ENCODE measurements around the gene TSEN15. TPM values are rescaled to one million over a fixed set of nuclear protein-coding genes. Genes with fewer than 3 reads are reported as not detected.

Gene TSEN15
- total and polyA plus RNA-seq, 12 donors: 16.3 to 55.1 (median 27.8) TPM

GRCh38 chr1:184005506-184005905 is 46.0 kb upstream of the TSEN15 start:
- 88 to 97% (median 93%) methylated on average over 4 of the region's 4 CpGs for WGBS, 4 donors
- H3K4me1 ChIP-seq (replicated peaks in 1 of 2): no peaks in the 10 kb centered on the region
- DNase-seq: no peak
- no peak for TF ChIP-seq POLR2A (IDR thresholded peaks at IDR 0.05)
- TF ChIP-seq CTCF (IDR thresholded peaks at IDR 0.05): no peak
- H3K9me3 ChIP-seq (replicated peaks in 1 of 3): no peaks in the 10 kb centered on the region
- H3K27me3 ChIP-seq: no peaks in the 10 kb centered on the region
- intact Hi-C loops (cut with DNase I): no loop called here
- H3K4me3 ChIP-seq: no peak overlapping the region
- no peak overlapping the region for H3K27ac ChIP-seq
- no peaks in the 10 kb centered on the region for H3K36me3 ChIP-seq (replicated peaks in 1 of 2)

- no peak for DNase-seq
- H3K9me3 ChIP-seq (replicated peaks in 1 of 3): no peaks in the 10 kb centered on the region
- 63 to 91% (median 76%) methylated on average over 2 of the region's 2 CpGs for WGBS, 4 donors
- no peaks in the 10 kb centered on the region for H3K27me3 ChIP-seq
- no peak overlapping the region for H3K27ac ChIP-seq
- H3K4me3 ChIP-seq: no peak overlapping the region
- no peaks in the 10 kb centered on the region for H3K36me3 ChIP-seq (replicated peaks in 1 of 2)
- intact Hi-C loops (cut with DNase I): no loop called here
- no peaks in the 10 kb centered on the region for H3K4me1 ChIP-seq (replicated peaks in 1 of 2)
- no peak for TF ChIP-seq POLR2A (IDR thresholded peaks at IDR 0.05)
- no peak for TF ChIP-seq CTCF (IDR thresholded peaks at IDR 0.05)
These were observed 40.7 kb upstream of the TSEN15 start for GRCh38 chr1:184010788-184011187.

GRCh38 chr1:184012187-184012586 is 39.3 kb upstream of the TSEN15 start:
- Histone ChIP-seq H3K27me3 (no peaks in the 10 kb centered on the region), H3K27ac (no peak overlapping the region), H3K4me3 (no peak overlapping the region), H3K36me3 (replicated peaks in 1 of 2) (no peaks in the 10 kb centered on the region), H3K4me1 (replicated peaks in 1 of 2) (no peaks in the 10 kb centered on the region), H3K9me3 (replicated peaks in 1 of 3) (no peaks in the 10 kb centered on the region)
- intact Hi-C loops (cut with DNase I): no loop called here
- no peak for DNase-seq
- no peak for TF ChIP-seq POLR2A (IDR thresholded peaks at IDR 0.05)
- TF ChIP-seq CTCF (IDR thresholded peaks at IDR 0.05): no peak

GRCh38 chr1:184014271-184014670 is 37.3 kb upstream of the TSEN15 start:
- WGBS, 4 donors: 82 to 89% (median 86%) methylated on average over 2 of the region's 2 CpGs

More at GRCh38 chr1:184014271-184014670, 37.3 kb upstream of the TSEN15 start:
- Histone ChIP-seq H3K27ac (no peak overlapping the region), H3K9me3 (replicated peaks in 1 of 3) (no peaks in the 10 kb centered on the region), H3K4me3 (no peak overlapping the region), H3K27me3 (no peaks in the 10 kb centered on the region), H3K4me1 (replicated peaks in 1 of 2) (no peaks in the 10 kb centered on the region), H3K36me3 (replicated peaks in 1 of 2) (no peaks in the 10 kb centered on the region)
- no peak for DNase-seq
- intact Hi-C loops (cut with DNase I): no loop called here
- TF ChIP-seq CTCF (IDR thresholded peaks at IDR 0.05) (no peak), POLR2A (IDR thresholded peaks at IDR 0.05) (no peak)
